ENCODE data around the gene DNAAF9. TPM values are rescaled to one million over a fixed set of nuclear protein-coding genes. Genes with fewer than 3 reads are reported as not detected.

Gene DNAAF9
- total RNA-seq, 1 experiment from 2014 or later = 3.5 TPM

- no peak for DNase-seq (ENCODE audit: low read depth)
Observed at GRCh38 chr20:3377644-3378043, 29.8 kb downstream of the DNAAF9 start.

- no peak for DNase-seq (ENCODE audit: low read depth)
Observed at GRCh38 chr20:3374296-3374695, 33.2 kb downstream of the DNAAF9 start.

GRCh38 chr20:3371754-3372153 is 35.7 kb downstream of the DNAAF9 start:
- DNase-seq (ENCODE audit: low read depth) = no peak

GRCh38 chr20:3367089-3367488 is 40.4 kb downstream of the DNAAF9 start:
- DNase-seq (ENCODE audit: low read depth) = no peak

GRCh38 chr20:3364323-3365013 is 43.0 kb downstream of the DNAAF9 start:
- DNase-seq (ENCODE audit: low read depth) = no peak

- no peak for DNase-seq (ENCODE audit: low read depth)
Observed at GRCh38 chr20:3360752-3361151, 46.7 kb downstream of the DNAAF9 start.

GRCh38 chr20:3358676-3359340 is 48.7 kb downstream of the DNAAF9 start:
- DNase-seq (ENCODE audit: low read depth) = no peak

Other genes with a start within 250 kb of the DNAAF9 start
- 16.9 and 18.8 TPM in 2 replicates for gene FASTKD5, start 247.8 kb downstream of the DNAAF9 start, total RNA-seq (2014; rRNA removed; shearing (Covaris generic))
- gene UBOX5, start 247.8 kb downstream of the DNAAF9 start, total RNA-seq (2014; rRNA removed; shearing (Covaris generic)) = 2.0 and 3.0 TPM in 2 replicates
- gene LZTS3, start 234.1 kb downstream of the DNAAF9 start, total RNA-seq (2014; rRNA removed; shearing (Covaris generic)) = 1.1 and 3.2 TPM in 2 replicates
- 35.7 and 57.9 TPM in 2 replicates for gene DDRGK1, start 203.0 kb downstream of the DNAAF9 start, total RNA-seq (2014; rRNA removed; shearing (Covaris generic))
- 102 and 106 TPM in 2 replicates for gene ITPA, start 198.2 kb downstream of the DNAAF9 start, total RNA-seq (2014; rRNA removed; shearing (Covaris generic))
- gene SLC4A11, start 168.5 kb downstream of the DNAAF9 start, total RNA-seq (2014; rRNA removed; shearing (Covaris generic)) = 0.34 and 0.57 TPM in 2 replicates
- 8.7 and 11.1 TPM in 2 replicates for gene ATRN, start 63.3 kb upstream of the DNAAF9 start, total RNA-seq (2014; rRNA removed; shearing (Covaris generic))

All from Daoy (cell line).